ENCODE results near the gene CCR7.

Gene CCR7

GRCh38 chr17:40533896-40534295 is 31.4 kb downstream of the CCR7 start:
- DNase-seq = no peak

GRCh38 chr17:40532520-40533253 is 32.6 kb downstream of the CCR7 start:
- DNase-seq = no peak

GRCh38 chr17:40531051-40531991 is 34.0 kb downstream of the CCR7 start:
- no peak for DNase-seq

- no peak for DNase-seq
Measured at GRCh38 chr17:40530531-40530994, 34.7 kb downstream of the CCR7 start.

- DNase-seq = no peak
Measured at GRCh38 chr17:40529991-40530390, 35.3 kb downstream of the CCR7 start.

GRCh38 chr17:40528692-40529417 is 36.4 kb downstream of the CCR7 start:
- no peak for DNase-seq

- no peak for DNase-seq
Measured at GRCh38 chr17:40526668-40527067, 38.6 kb downstream of the CCR7 start.

GRCh38 chr17:40525294-40525693 is 40.0 kb downstream of the CCR7 start:
- no peak for DNase-seq

GRCh38 chr17:40524243-40524965 is 40.9 kb downstream of the CCR7 start:
- no peak for DNase-seq

GRCh38 chr17:40522961-40523310 is 42.3 kb downstream of the CCR7 start:
- DNase-seq = no peak

GRCh38 chr17:40522250-40522960 is 42.9 kb downstream of the CCR7 start:
- no peak for DNase-seq

GRCh38 chr17:40520991-40521453 is 44.2 kb downstream of the CCR7 start:
- DNase-seq = no peak

- no peak for DNase-seq
Measured at GRCh38 chr17:40519089-40519775, 46.0 kb downstream of the CCR7 start.

GRCh38 chr17:40518401-40519088 is 46.7 kb downstream of the CCR7 start:
- no peak for DNase-seq

GRCh38 chr17:40517981-40518380 is 47.3 kb downstream of the CCR7 start:
- no peak for DNase-seq

- no peak for DNase-seq
Measured at GRCh38 chr17:40517286-40517662, 48.0 kb downstream of the CCR7 start.

GRCh38 chr17:40516581-40517285 is 48.5 kb downstream of the CCR7 start:
- no peak for DNase-seq

GRCh38 chr17:40515491-40516041 is 49.7 kb downstream of the CCR7 start:
- no peak for DNase-seq

GRCh38 chr17:40515011-40515410 is 50.3 kb downstream of the CCR7 start:
- no peak for DNase-seq
